ENCODE results near the gene UBE2F. TPM values are rescaled to one million over a fixed set of nuclear protein-coding genes. Genes with fewer than 3 reads are reported as not detected.

UBE2F gene
- total RNA-seq, 2 experiments from 2014 or later: 19.9 to 27.1 TPM

DNA sequence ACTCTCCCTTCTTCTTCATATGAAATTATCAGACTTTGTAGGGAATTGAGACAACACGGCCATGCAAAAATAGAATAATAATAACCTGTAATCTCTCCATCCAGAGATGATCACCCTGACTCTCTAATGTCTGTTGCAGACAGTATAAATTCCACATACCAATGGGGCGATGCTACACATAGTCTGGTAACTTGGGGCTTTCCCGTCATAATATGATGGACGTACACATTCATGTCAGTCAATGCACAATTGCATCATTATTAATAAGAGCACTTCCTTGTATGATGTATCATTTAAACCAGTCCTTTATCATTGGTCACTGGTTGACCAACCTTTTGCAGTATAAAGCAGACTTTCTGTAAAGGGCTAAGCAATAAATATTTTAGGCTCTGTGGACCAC lies 54.5 kb downstream of the UBE2F start:
- CTCF ChIA-PET (ENCODE audit: unreplicated experiment): no interaction called here
- intact Hi-C loops (cut with micrococcal nuclease; ENCODE audit: unreplicated experiment): no loop called here
- no peak overlapping the region for H2AFZ ChIP-seq (ENCODE audit: low read length)
- no peaks in the 10 kb centered on the region for H3K36me3 ChIP-seq (ENCODE audit: insufficient read depth, low read length)
- no peak overlapping the region for H3K27ac ChIP-seq (ENCODE audit: low read depth, low read length, poor library complexity, severe bottlenecking)
- H3K4me2 ChIP-seq (ENCODE audit: low read length): no peak overlapping the region
- H3K4me3 ChIP-seq (ENCODE audit: low read depth, low read length, poor library complexity, severe bottlenecking): no peak overlapping the region
- no peak for DNase-seq (ENCODE audit: low spot score)
- TF ChIP-seq EZH2phosphoT487 (IDR thresholded peaks at IDR 0.05; ENCODE audit: borderline replicate concordance, low read depth, low read length): no peak
- TF ChIP-seq, protein P1, sequence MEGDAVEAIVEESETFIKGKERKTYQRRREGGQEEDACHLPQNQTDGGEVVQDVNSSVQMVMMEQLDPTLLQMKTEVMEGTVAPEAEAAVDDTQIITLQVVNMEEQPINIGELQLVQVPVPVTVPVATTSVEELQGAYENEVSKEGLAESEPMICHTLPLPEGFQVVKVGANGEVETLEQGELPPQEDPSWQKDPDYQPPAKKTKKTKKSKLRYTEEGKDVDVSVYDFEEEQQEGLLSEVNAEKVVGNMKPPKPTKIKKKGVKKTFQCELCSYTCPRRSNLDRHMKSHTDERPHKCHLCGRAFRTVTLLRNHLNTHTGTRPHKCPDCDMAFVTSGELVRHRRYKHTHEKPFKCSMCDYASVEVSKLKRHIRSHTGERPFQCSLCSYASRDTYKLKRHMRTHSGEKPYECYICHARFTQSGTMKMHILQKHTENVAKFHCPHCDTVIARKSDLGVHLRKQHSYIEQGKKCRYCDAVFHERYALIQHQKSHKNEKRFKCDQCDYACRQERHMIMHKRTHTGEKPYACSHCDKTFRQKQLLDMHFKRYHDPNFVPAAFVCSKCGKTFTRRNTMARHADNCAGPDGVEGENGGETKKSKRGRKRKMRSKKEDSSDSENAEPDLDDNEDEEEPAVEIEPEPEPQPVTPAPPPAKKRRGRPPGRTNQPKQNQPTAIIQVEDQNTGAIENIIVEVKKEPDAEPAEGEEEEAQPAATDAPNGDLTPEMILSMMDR (conservative IDR thresholded peaks at IDR 0.05; ENCODE audit: low read length): no peak
- H3K9me2 ChIP-seq (ENCODE audit: insufficient read depth, low read length): no peaks in the 10 kb centered on the region
- BruUV-seq (replicated peaks): no TSS peak
- POLR2A ChIA-PET: no interaction called here
- no peaks in the 10 kb centered on the region; the same call in 1 of the 2 replicates for H4K20me1 ChIP-seq (ENCODE audit: insufficient read depth, low read length)
- no peaks in the 10 kb centered on the region for H3K4me1 ChIP-seq (ENCODE audit: insufficient read depth, low read length, poor library complexity, severe bottlenecking)
- H3K9me3 ChIP-seq (ENCODE audit: low read length): no peaks in the 10 kb centered on the region
- H3K79me2 ChIP-seq (ENCODE audit: insufficient read depth, low read depth, low read length): no peaks in the 10 kb centered on the region

DNA sequence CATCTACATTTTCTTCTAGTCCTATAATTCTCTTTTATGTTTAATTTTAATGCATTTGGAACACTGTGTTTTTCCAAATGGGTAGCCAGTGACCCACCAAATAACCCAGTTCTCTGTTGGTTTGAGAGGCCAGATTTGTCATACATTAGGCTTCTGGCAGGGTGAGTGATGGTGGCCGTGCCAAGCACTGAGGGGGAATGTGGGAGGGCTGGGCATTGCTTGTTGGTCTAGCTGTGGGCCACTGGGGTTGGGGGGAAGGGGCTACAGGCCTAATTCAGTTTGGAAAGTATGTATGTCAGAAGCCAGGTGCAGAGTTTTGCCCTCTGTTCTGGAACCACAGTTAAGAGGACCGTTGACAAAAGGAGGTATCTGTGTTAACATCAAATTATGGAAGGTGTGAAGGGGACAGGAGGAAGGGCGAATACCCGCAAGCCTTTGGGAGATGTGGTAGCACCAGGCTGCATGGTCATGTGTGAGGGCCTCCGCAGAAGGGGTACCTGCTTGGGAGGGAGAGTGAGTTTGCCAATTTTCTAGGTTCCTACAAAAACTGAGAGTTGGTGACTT lies 55.9 kb downstream of the UBE2F start:
- no TSS peak for BruUV-seq (replicated peaks)
- CTCF ChIA-PET (ENCODE audit: unreplicated experiment): interaction anchor here (0.6 kb wide), 1 partner anchor 161 kb away, joined by 3 read pairs; no protein-coding TSS in a partner anchor
- no peak overlapping the region for H2AFZ ChIP-seq (ENCODE audit: low read length)
- POLR2A ChIA-PET: interaction anchor here (0.7 kb wide), 1 partner anchor 27 kb away, joined by 4 read pairs; no protein-coding TSS in a partner anchor
- H3K4me2 ChIP-seq (ENCODE audit: low read length): no peak overlapping the region
- H3K4me1 ChIP-seq (ENCODE audit: insufficient read depth, low read length, poor library complexity, severe bottlenecking): no peaks in the 10 kb centered on the region
- DNase-seq (ENCODE audit: low spot score): no peak
- H3K4me3 ChIP-seq (ENCODE audit: low read depth, low read length, poor library complexity, severe bottlenecking): no peak overlapping the region
- H3K36me3 ChIP-seq (ENCODE audit: insufficient read depth, low read length): no peaks in the 10 kb centered on the region
- no peaks in the 10 kb centered on the region; the same call in 1 of the 2 replicates for H4K20me1 ChIP-seq (ENCODE audit: insufficient read depth, low read length)
- TF ChIP-seq, protein P1 (conservative IDR thresholded peaks at IDR 0.05; ENCODE audit: low read length): no peak
- TF ChIP-seq EZH2phosphoT487 (IDR thresholded peaks at IDR 0.05; ENCODE audit: borderline replicate concordance, low read depth, low read length): no peak
- H3K9me2 ChIP-seq (ENCODE audit: insufficient read depth, low read length): no peaks in the 10 kb centered on the region
- no peak overlapping the region for H3K27ac ChIP-seq (ENCODE audit: low read depth, low read length, poor library complexity, severe bottlenecking)
- intact Hi-C loops (cut with micrococcal nuclease; ENCODE audit: unreplicated experiment): no loop called here
- H3K9me3 ChIP-seq (ENCODE audit: low read length): no peaks in the 10 kb centered on the region
- no peaks in the 10 kb centered on the region for H3K79me2 ChIP-seq (ENCODE audit: insufficient read depth, low read depth, low read length)

DNA sequence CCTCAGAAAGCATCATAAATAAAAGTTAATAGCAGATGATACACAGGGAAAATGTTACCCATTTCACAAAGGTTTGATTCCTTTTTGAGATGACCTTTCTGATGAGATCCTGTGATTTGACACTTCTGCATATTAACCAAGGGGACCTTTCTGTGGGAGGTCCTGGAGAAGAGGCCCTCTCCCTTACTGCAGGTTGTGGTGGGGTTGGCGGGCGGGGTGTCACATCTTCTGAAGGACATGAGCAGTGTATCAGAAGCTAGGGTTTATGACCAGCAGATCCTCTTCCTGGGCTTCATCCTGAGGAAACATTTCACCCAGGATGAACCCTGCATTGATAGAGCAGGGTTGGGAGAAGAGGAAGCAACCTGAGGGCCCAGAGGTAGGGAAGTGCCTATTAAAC lies 56.8 kb downstream of the UBE2F start:
- POLR2A ChIA-PET: no interaction called here

More for the DNA sequence above, 56.8 kb downstream of the UBE2F start:
- no peaks in the 10 kb centered on the region for H3K9me2 ChIP-seq (ENCODE audit: insufficient read depth, low read length)
- H3K4me2 ChIP-seq (ENCODE audit: low read length): no peak overlapping the region
- no peaks in the 10 kb centered on the region for H3K79me2 ChIP-seq (ENCODE audit: insufficient read depth, low read depth, low read length)
- H3K9me3 ChIP-seq (ENCODE audit: low read length): no peaks in the 10 kb centered on the region
- BruUV-seq (replicated peaks): no TSS peak
- no peaks in the 10 kb centered on the region for H3K4me1 ChIP-seq (ENCODE audit: insufficient read depth, low read length, poor library complexity, severe bottlenecking)
- DNase-seq (ENCODE audit: low spot score): no peak
- H3K4me3 ChIP-seq (ENCODE audit: low read depth, low read length, poor library complexity, severe bottlenecking): no peak overlapping the region
- CTCF ChIA-PET (ENCODE audit: unreplicated experiment): no interaction called here
- TF ChIP-seq, protein P1 (conservative IDR thresholded peaks at IDR 0.05; ENCODE audit: low read length): no peak
- no peak for TF ChIP-seq EZH2phosphoT487 (IDR thresholded peaks at IDR 0.05; ENCODE audit: borderline replicate concordance, low read depth, low read length)
- intact Hi-C loops (cut with micrococcal nuclease; ENCODE audit: unreplicated experiment): no loop called here
- no peak overlapping the region for H3K27ac ChIP-seq (ENCODE audit: low read depth, low read length, poor library complexity, severe bottlenecking)
- no peaks in the 10 kb centered on the region for H3K36me3 ChIP-seq (ENCODE audit: insufficient read depth, low read length)
- H4K20me1 ChIP-seq (ENCODE audit: insufficient read depth, low read length): no peaks in the 10 kb centered on the region; the same call in 1 of the 2 replicates
- H2AFZ ChIP-seq (ENCODE audit: low read length): no peak overlapping the region
